GM12878 (cell line): ENCODE results near the gene MB21D2. TPM values are rescaled to one million over a fixed set of nuclear protein-coding genes. Genes with fewer than 3 reads are reported as not detected.

Experiments used
- EZH2 ChIP-seq: IDR thresholded peaks from 2 replicates; pipeline ENCODE4 v1.6.1; 2012; ENCODE audit warnings: low read depth, mild to moderate bottlenecking, control low read depth, inconsistent platforms, low read length, borderline replicate concordance; ENCODE audit not compliant: control insufficient read depth
- JUNB ChIP-seq: IDR thresholded peaks from 2 replicates; pipeline ENCODE4 v1.6.1; 2016; ENCODE audit warnings: antibody characterized with exemption, mild to moderate bottlenecking
- NR2F1 ChIP-seq: fragments of 450-650 bp; conservative IDR thresholded peaks from 2 replicates; pipeline ENCODE4 v1.6.1; 2017; ENCODE audit warnings: mild to moderate bottlenecking
- SIN3A ChIP-seq: IDR thresholded peaks from 2 replicates; pipeline ENCODE4 v1.6.1; 2012; ENCODE audit warnings: low read depth, low read length, improper control_type of control experiment
- SMARCA5 ChIP-seq: fragments of 450-650 bp; IDR thresholded peaks from 2 replicates; pipeline ENCODE4 v1.6.1; 2017; ENCODE audit warnings: mild to moderate bottlenecking
- SREBF1 ChIP-seq: IDR thresholded peaks from 2 replicates; pipeline ENCODE4 v1.6.1; 2012; ENCODE audit warnings: mild to moderate bottlenecking, low read length
- ZBED1 ChIP-seq: IDR thresholded peaks from 2 replicates; pipeline ENCODE4 v1.6.1; 2016; ENCODE audit warnings: borderline replicate concordance
- polyA plus RNA-seq, 11 experiments: library from polyadenylated mRNA; depleted of rRNA in 4 of 11; unstranded in 6 of 11; stranded (reverse) in 5 of 11; fragments of >200 nt; fragmentation: Nextera tagmentation in 4 of 11; fragmentation: Illumina TruSeq in 1 of 11; extraction: Ambion mirVana in 4 of 11; extraction: Trizol in 1 of 11; gene quantifications; 1 replicate in 1 of 11; 2 replicates in 10 of 11; pipeline versions ENCODE4 v1.2.1 to v1.2.3, GENCODE V29; 2011 to 2016; ENCODE audit warnings: inconsistent platforms in 2 of 11, missing spikeins in 2 of 11, low read depth in 1 of 11
- total RNA-seq, 4 experiments: library from RNA; depleted of rRNA in 3 of 4; stranded (reverse); fragments of >200 nt in 3 of 4; fragmentation: Illumina TruSeq in 1 of 4; extraction: Trizol in 1 of 4; gene quantifications; 2 replicates each; pipeline versions ENCODE4 v1.2.1 to v1.2.3, GENCODE V29; 2013 to 2021
- TF ChIP-seq, protein P1 (sequence below): fragments of 450-650 bp; formaldehyde crosslinking; IDR thresholded peaks from 2 replicates; pipeline ENCODE4 v1.5.0; 2022; ENCODE audit warnings: mild to moderate bottlenecking, missing genetic modification characterization
- TF ChIP-seq, protein P2 (sequence below): IDR thresholded peaks from 2 replicates; pipeline ENCODE4 v1.6.1; 2011; ENCODE audit warnings: borderline replicate concordance, low read depth, mild to moderate bottlenecking, moderate library complexity, low read length; ENCODE audit not compliant: insufficient read depth, poor library complexity, severe bottlenecking
- TF ChIP-seq, protein P3 (sequence below): fragments of 450-650 bp; IDR thresholded peaks from 2 replicates; pipeline ENCODE4 v1.6.1; 2016; ENCODE audit warnings: mild to moderate bottlenecking, moderate library complexity, borderline replicate concordance
- TF ChIP-seq, protein P4 (sequence below): IDR thresholded peaks from 2 replicates; pipeline ENCODE4 v1.6.1; 2012; ENCODE audit warnings: low read depth, low read length, improper control_type of control experiment
- TF ChIP-seq, protein P5 (sequence below): fragments of 450-650 bp; formaldehyde crosslinking; IDR thresholded peaks from 2 replicates; pipeline ENCODE4 v1.4.0; 2020; ENCODE audit warnings: mild to moderate bottlenecking, moderate library complexity

Gene MB21D2
- total and polyA plus RNA-seq, 10 of the 15 experiments (the other 5 are each of a cell fraction or from before 2014, with no cell fraction given): 7.9 to 21.2 (median 15.3) TPM

DNA sequence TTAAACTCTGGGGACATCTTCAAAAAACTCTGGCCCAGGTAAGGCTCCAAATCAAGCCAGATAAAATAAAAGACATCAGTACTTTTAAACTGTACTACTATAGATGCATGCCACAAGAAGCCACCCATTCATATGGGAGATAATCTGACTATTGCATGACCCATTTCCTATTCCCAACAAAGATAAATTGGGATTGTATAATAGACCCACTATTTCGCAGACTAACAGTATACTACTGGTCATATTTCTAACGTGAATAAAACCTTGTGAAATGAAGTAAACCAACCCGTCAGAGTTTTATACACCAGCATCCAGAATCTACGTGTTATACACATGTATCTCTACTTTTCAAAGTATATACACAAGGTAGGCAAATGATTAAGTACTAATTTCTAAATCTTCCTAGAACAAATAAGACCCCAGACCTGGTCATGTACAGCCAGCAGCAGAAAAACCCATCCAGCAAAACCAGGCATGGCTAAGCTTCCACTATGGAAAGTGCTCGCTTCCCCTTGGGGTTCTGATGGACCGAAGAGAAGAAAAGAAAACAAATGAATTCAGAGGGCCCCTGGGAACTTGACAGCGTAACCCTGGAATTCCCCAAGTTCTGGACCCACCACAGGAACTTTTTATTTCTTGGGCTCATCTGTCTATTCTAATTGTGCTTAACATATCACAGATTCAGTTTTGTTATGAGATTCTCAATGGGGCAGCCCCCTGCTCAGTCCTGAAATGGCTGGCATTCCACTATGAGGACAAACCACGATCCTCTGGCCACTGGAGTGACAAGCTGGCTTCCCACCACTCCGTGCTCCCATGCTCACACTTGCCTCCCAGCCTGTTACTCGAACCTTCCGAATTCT lies 69.1 kb downstream of the MB21D2 start (continued):
- TF ChIP-seq, protein P1, sequence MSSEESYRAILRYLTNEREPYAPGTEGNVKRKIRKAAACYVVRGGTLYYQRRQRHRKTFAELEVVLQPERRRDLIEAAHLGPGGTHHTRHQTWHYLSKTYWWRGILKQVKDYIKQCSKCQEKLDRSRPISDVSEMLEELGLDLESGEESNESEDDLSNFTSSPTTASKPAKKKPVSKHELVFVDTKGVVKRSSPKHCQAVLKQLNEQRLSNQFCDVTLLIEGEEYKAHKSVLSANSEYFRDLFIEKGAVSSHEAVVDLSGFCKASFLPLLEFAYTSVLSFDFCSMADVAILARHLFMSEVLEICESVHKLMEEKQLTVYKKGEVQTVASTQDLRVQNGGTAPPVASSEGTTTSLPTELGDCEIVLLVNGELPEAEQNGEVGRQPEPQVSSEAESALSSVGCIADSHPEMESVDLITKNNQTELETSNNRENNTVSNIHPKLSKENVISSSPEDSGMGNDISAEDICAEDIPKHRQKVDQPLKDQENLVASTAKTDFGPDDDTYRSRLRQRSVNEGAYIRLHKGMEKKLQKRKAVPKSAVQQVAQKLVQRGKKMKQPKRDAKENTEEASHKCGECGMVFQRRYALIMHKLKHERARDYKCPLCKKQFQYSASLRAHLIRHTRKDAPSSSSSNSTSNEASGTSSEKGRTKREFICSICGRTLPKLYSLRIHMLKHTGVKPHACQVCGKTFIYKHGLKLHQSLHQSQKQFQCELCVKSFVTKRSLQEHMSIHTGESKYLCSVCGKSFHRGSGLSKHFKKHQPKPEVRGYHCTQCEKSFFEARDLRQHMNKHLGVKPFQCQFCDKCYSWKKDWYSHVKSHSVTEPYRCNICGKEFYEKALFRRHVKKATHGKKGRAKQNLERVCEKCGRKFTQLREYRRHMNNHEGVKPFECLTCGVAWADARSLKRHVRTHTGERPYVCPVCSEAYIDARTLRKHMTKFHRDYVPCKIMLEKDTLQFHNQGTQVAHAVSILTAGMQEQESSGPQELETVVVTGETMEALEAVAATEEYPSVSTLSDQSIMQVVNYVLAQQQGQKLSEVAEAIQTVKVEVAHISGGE (CRISPR knock-in tag): no peak
- TF ChIP-seq EZH2: no peak
- TF ChIP-seq, protein P2, sequence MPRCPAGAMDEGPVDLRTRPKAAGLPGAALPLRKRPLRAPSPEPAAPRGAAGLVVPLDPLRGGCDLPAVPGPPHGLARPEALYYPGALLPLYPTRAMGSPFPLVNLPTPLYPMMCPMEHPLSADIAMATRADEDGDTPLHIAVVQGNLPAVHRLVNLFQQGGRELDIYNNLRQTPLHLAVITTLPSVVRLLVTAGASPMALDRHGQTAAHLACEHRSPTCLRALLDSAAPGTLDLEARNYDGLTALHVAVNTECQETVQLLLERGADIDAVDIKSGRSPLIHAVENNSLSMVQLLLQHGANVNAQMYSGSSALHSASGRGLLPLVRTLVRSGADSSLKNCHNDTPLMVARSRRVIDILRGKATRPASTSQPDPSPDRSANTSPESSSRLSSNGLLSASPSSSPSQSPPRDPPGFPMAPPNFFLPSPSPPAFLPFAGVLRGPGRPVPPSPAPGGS: peak; percentile 69
- TF ChIP-seq SIN3A: no peak
- TF ChIP-seq, protein P3, sequence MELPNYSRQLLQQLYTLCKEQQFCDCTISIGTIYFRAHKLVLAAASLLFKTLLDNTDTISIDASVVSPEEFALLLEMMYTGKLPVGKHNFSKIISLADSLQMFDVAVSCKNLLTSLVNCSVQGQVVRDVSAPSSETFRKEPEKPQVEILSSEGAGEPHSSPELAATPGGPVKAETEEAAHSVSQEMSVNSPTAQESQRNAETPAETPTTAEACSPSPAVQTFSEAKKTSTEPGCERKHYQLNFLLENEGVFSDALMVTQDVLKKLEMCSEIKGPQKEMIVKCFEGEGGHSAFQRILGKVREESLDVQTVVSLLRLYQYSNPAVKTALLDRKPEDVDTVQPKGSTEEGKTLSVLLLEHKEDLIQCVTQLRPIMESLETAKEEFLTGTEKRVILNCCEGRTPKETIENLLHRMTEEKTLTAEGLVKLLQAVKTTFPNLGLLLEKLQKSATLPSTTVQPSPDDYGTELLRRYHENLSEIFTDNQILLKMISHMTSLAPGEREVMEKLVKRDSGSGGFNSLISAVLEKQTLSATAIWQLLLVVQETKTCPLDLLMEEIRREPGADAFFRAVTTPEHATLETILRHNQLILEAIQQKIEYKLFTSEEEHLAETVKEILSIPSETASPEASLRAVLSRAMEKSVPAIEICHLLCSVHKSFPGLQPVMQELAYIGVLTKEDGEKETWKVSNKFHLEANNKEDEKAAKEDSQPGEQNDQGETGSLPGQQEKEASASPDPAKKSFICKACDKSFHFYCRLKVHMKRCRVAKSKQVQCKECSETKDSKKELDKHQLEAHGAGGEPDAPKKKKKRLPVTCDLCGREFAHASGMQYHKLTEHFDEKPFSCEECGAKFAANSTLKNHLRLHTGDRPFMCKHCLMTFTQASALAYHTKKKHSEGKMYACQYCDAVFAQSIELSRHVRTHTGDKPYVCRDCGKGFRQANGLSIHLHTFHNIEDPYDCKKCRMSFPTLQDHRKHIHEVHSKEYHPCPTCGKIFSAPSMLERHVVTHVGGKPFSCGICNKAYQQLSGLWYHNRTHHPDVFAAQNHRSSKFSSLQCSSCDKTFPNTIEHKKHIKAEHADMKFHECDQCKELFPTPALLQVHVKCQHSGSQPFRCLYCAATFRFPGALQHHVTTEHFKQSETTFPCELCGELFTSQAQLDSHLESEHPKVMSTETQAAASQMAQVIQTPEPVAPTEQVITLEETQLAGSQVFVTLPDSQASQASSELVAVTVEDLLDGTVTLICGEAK: no peak
- TF ChIP-seq, protein P4, sequence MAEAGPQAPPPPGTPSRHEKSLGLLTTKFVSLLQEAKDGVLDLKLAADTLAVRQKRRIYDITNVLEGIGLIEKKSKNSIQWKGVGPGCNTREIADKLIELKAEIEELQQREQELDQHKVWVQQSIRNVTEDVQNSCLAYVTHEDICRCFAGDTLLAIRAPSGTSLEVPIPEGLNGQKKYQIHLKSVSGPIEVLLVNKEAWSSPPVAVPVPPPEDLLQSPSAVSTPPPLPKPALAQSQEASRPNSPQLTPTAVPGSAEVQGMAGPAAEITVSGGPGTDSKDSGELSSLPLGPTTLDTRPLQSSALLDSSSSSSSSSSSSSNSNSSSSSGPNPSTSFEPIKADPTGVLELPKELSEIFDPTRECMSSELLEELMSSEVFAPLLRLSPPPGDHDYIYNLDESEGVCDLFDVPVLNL: no peak
- TF ChIP-seq JUNB: peak; percentile 78
- TF ChIP-seq SREBF1: no peak
- no peak; the same call in 1 of the 2 replicates for TF ChIP-seq NR2F1
- TF ChIP-seq ZBED1: peak; percentile 47; the same call in 1 of the 2 replicates
- TF ChIP-seq, protein P5, sequence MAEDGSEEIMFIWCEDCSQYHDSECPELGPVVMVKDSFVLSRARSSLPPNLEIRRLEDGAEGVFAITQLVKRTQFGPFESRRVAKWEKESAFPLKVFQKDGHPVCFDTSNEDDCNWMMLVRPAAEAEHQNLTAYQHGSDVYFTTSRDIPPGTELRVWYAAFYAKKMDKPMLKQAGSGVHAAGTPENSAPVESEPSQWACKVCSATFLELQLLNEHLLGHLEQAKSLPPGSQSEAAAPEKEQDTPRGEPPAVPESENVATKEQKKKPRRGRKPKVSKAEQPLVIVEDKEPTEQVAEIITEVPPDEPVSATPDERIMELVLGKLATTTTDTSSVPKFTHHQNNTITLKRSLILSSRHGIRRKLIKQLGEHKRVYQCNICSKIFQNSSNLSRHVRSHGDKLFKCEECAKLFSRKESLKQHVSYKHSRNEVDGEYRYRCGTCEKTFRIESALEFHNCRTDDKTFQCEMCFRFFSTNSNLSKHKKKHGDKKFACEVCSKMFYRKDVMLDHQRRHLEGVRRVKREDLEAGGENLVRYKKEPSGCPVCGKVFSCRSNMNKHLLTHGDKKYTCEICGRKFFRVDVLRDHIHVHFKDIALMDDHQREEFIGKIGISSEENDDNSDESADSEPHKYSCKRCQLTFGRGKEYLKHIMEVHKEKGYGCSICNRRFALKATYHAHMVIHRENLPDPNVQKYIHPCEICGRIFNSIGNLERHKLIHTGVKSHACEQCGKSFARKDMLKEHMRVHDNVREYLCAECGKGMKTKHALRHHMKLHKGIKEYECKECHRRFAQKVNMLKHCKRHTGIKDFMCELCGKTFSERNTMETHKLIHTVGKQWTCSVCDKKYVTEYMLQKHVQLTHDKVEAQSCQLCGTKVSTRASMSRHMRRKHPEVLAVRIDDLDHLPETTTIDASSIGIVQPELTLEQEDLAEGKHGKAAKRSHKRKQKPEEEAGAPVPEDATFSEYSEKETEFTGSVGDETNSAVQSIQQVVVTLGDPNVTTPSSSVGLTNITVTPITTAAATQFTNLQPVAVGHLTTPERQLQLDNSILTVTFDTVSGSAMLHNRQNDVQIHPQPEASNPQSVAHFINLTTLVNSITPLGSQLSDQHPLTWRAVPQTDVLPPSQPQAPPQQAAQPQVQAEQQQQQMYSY (CRISPR knock-in tag): no peak
- TF ChIP-seq SMARCA5: no peak
